GM19452 (cell line): Measurements from ENCODE around the gene PRM2.

Experiments
- ATAC-seq: cut with Tn5 transposase; IDR thresholded peaks from one replicate; pipeline ENCODE4 v1.9.1; 2021; ENCODE audit not compliant: unreplicated experiment

Gene PRM2

DNA sequence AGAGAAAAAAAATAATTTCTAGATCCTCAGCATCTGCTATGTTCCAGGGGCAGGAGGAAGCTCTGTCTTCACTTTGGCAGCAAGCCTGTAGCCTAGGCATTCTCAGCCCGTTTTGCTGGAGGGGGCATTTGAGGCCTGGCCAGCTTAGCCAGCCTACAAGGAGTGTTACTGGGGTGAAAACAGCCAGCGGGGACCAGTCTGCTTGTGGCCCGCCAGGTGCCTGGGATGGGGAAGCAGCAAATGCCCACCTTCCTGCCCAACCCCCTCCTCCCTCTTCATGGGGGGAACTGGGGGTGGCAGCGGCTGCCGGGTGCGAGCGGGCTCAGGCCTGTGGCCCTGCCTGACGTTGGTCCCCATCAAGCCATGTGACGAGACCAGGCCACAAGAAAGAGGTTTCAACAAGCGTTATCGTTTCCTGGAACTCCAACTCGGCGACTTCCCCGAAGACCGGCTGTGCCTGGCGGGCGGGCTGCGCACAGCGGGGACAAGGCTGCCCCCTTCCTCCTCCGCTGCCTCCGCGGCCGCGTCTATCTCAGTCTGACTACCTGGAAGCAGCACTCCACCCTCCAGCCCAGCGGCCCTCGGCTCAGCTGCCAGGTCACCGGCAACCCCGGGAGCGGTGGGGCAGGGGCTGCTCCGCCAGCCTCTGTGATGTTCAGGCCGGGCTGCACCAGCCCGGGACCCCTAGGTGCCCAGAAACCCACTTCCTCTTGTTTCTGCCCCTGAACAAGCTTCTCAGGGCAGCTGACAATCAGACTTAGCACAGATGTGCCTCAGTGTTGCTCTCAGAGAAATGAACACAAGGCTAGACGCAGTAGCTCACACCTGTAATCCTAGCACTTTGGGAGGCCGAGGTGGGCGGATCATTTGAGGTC lies 43.2 kb downstream of the PRM2 start:
- ATAC-seq = peak; percentile 50

- no peak for ATAC-seq
These were observed 43.9 kb downstream of the PRM2 start for GRCh38 chr16:11232302-11232851.

DNA sequence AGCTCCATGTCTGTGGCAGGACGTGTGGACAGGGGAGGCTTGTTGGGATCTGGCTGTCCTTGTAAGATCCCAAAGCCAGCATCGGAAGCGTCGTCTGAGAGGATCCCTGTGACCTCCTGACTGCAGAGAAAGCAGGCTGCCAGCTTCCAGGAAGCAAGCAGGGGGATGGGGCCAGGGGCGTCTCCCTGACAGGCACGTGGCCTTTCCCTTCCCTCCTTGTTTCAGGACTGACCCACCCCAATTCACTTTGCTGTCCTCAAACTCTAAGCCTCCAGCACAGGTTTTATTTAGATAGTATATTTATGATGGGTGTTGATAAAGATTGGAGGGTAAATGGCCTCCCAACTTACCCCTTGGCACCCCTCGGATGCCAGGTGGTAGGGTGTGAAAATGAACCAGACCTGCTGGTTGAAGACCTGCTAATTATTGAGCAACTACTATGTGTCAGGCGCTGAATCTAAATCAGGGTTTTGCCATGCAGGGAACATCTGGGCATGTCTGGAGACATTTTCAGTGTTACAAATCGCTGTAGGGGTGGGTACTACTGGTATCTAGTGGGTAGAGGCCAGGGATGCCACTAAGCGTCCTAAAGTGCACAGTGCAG lies 44.8 kb downstream of the PRM2 start:
- no peak for ATAC-seq

GRCh38 chr16:11229906-11230305 lies 46.4 kb downstream of the PRM2 start:
- ATAC-seq = no peak

DNA sequence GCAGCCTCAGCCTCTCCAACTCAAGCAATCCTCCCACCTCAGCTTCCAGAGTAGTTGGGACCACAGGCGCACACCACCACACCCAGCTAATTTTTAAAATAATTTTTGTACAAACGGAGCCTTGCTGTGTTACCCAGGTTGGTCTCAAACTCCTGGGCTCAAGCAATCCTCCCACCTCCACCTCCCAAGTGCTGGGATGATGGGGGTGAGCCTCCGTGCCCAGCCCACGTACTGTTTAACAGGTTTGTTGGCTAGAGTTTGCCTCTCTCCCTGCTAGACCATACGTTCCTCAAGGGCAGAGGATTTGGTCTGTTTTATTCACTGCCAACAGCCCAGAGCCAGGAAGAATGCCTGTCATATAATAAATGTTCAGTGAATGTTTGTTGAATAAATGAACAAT lies 46.8 kb downstream of the PRM2 start:
- no peak for ATAC-seq

GRCh38 chr16:11225677-11226549 lies 50.4 kb downstream of the PRM2 start:
- no peak for ATAC-seq
